ENCODE data around the gene CCDC33.

- TF ChIP-seq ISL1 (CRISPR knock-in tag; IDR thresholded peaks at IDR 0.05) (no peak), CREB5 (CRISPR knock-in tag; IDR thresholded peaks at IDR 0.05; ENCODE audit: low read depth) (no peak), ARNTL (CRISPR knock-in tag; IDR thresholded peaks at IDR 0.05; ENCODE audit: borderline replicate concordance, low read depth) (no peak), BACH2 (CRISPR knock-in tag; IDR thresholded peaks at IDR 0.05; ENCODE audit: borderline replicate concordance) (no peak), ZNF70 (CRISPR knock-in tag; IDR thresholded peaks at IDR 0.05) (no peak), ZNF8 (CRISPR knock-in tag; IDR thresholded peaks at IDR 0.05) (no peak), SNAI2 (CRISPR knock-in tag; IDR thresholded peaks at IDR 0.05) (no peak), ZNF565 (CRISPR knock-in tag; conservative IDR thresholded peaks at IDR 0.05; ENCODE audit: low read depth) (no peak)
These were observed 81.8 kb downstream of the CCDC33 start for GRCh38 chr15:74317820-74318375.

Measured in SK-N-SH treated with all-trans-retinoic acid at 6 μM for 48 hours (cell line).